NCI-H128 (cell line): ENCODE measurements around the gene INAFM2.

Experiments used
- DNase-seq: peaks from one replicate; lab custom pipeline; 2025; ENCODE audit not compliant: unreplicated experiment; lab: John Stamatoyannopoulos, UW

The INAFM2 gene

GRCh38 chr15:40327457-40327856 is 4.0 kb downstream of the INAFM2 start:
- DNase-seq = no peak

GRCh38 chr15:40328176-40328575 is 4.7 kb downstream of the INAFM2 start:
- no peak for DNase-seq

GRCh38 chr15:40328751-40329150 is 5.3 kb downstream of the INAFM2 start:
- DNase-seq = no peak

- no peak for DNase-seq
Measured at GRCh38 chr15:40329804-40330203, 6.3 kb downstream of the INAFM2 start.

- DNase-seq = peak; percentile 12
Measured at GRCh38 chr15:40330368-40330836, 6.9 kb downstream of the INAFM2 start.

GRCh38 chr15:40331026-40331425 is 7.5 kb downstream of the INAFM2 start:
- no peak for DNase-seq

GRCh38 chr15:40331637-40332036 is 8.1 kb downstream of the INAFM2 start:
- DNase-seq = no peak

GRCh38 chr15:40332113-40332781 is 8.8 kb downstream of the INAFM2 start:
- DNase-seq = no peak

- DNase-seq = no peak
Measured at GRCh38 chr15:40333922-40334492, 10.5 kb downstream of the INAFM2 start.

- DNase-seq = no peak
Measured at GRCh38 chr15:40334541-40334940, 11.0 kb downstream of the INAFM2 start.

- DNase-seq = no peak
Measured at GRCh38 chr15:40334941-40335795, 11.7 kb downstream of the INAFM2 start.

GRCh38 chr15:40335938-40336743 is 12.6 kb downstream of the INAFM2 start:
- no peak for DNase-seq

GRCh38 chr15:40336744-40337122 is 13.2 kb downstream of the INAFM2 start:
- no peak for DNase-seq

GRCh38 chr15:40337597-40337996 is 14.1 kb downstream of the INAFM2 start:
- no peak for DNase-seq

- peak; percentile 43 for DNase-seq
Measured at GRCh38 chr15:40338041-40338657, 14.7 kb downstream of the INAFM2 start.

- no peak for DNase-seq
Measured at GRCh38 chr15:40338921-40339620, 15.6 kb downstream of the INAFM2 start.

- no peak for DNase-seq
Measured at GRCh38 chr15:40339621-40339945, 16.1 kb downstream of the INAFM2 start.

GRCh38 chr15:40340038-40340739 is 16.7 kb downstream of the INAFM2 start:
- no peak for DNase-seq

- peak; percentile 45 for DNase-seq
Measured at GRCh38 chr15:40340740-40341400, 17.4 kb downstream of the INAFM2 start, which contains the start of gene CCDC9B. CCDC9B (minus strand) TSS chr15:40340939; CDS start chr15:40340819, 120 bp downstream.
